Measurements from ENCODE around the gene CMSS1.

The CMSS1 gene

DNA sequence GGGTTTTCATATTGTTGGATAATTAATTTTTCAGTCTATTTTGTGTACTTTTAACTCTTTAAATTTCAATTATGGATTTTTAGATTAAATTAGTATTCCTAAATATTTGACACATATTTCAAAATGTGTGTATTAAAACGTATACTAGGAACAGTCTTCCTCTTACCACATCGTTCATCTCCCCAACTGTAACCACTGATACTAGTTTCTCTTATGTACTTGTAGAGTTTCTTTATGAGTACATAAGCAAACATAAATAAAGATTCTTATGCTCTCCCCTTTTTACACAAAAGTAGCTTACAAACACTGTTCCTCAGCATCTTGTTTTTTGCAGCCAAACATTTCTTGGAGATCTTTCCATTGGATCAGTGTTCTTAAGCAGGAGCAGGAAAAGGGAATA, 45.9 kb downstream of the CMSS1 start:
- H3K27ac Mint-ChIP-seq: no peak overlapping the region
- H3K4me3 Mint-ChIP-seq: no peak overlapping the region
- no peak for TF ChIP-seq CTCF (IDR thresholded peaks at IDR 0.05; ENCODE audit: unreplicated experiment in 3 of 3)
- H3K4me1 Mint-ChIP-seq: peaks cover 39% of the 10 kb centered on the region
- H3K9me3 Mint-ChIP-seq: no peaks in the 10 kb centered on the region
- no peaks in the 10 kb centered on the region for H3K27me3 Mint-ChIP-seq (ENCODE audit: low read depth)
- H3K36me3 Mint-ChIP-seq (ENCODE audit: low read depth): peaks cover 17% of the 10 kb centered on the region

- H3K27me3 Mint-ChIP-seq (ENCODE audit: low read depth): no peaks in the 10 kb centered on the region
- H3K9me3 Mint-ChIP-seq: no peaks in the 10 kb centered on the region
- H3K4me1 Mint-ChIP-seq: peaks cover 39% of the 10 kb centered on the region
- H3K36me3 Mint-ChIP-seq (ENCODE audit: low read depth): peaks cover 17% of the 10 kb centered on the region
- no peak overlapping the region for H3K27ac Mint-ChIP-seq
- no peak overlapping the region for H3K4me3 Mint-ChIP-seq
- no peak for TF ChIP-seq CTCF (IDR thresholded peaks at IDR 0.05; ENCODE audit: unreplicated experiment in 3 of 3)
These were observed 46.6 kb downstream of the CMSS1 start for GRCh38 chr3:99864289-99864688.

DNA sequence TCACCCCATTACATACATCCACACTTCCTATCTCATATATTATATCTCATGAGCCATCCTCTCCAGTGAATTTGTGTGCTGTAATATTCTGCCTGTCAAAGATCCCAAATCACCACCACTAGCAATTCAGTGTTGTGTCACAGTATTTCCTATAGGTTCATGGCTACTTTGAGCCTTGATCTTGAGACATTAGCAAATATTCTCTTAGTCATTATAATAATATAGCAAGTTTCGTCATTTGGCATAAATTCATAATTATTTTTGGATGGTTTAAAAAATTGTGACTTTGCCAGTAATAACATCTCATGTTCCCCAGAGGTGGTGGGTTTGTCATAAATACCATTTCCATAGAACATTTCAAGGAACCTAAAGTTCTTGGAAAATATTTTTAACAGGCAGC, 47.7 kb downstream of the CMSS1 start:
- Mint-ChIP-seq H3K27ac (peak overlapping the region in 2 of 3 experiments; percentile 14 to 26), H3K36me3 (ENCODE audit: low read depth) (peaks cover 17% of the 10 kb centered on the region), H3K4me1 (peaks cover 38% of the 10 kb centered on the region), H3K9me3 (no peaks in the 10 kb centered on the region), H3K27me3 (ENCODE audit: low read depth) (no peaks in the 10 kb centered on the region), H3K4me3 (no peak overlapping the region)
- no peak for TF ChIP-seq CTCF (IDR thresholded peaks at IDR 0.05; ENCODE audit: unreplicated experiment in 3 of 3)

DNA sequence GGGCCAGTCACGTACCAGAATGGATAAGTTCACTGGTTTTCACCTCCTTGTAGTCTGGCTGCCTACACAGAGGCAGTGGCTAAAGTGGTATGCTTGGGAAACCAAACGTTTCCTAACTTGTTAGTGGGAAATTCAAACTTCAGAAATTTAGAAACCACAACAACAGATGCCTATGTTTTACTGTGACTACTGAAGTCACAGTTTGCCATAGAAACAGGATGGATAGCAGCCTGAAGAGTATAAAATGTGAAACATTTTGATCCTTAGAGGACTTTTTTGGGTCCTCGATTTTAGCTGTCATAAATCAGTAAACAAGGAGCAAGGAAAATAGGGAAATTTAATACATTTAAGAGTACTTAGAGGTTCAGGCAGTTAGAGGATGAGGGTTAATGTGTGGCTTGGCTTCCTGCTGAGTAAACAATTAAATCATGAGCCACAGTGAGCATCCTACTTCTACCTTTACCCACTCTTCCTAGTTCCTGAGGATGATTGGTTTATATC, 48.6 kb downstream of the CMSS1 start:
- H3K9me3 Mint-ChIP-seq: no peaks in the 10 kb centered on the region
- H3K27ac Mint-ChIP-seq: peak overlapping the region; percentile 54 to 58 (median 56)
- H3K4me1 Mint-ChIP-seq: peaks cover 36% of the 10 kb centered on the region
- no peaks in the 10 kb centered on the region for H3K27me3 Mint-ChIP-seq (ENCODE audit: low read depth)
- peaks cover 17% of the 10 kb centered on the region for H3K36me3 Mint-ChIP-seq (ENCODE audit: low read depth)
- no peak for TF ChIP-seq CTCF (IDR thresholded peaks at IDR 0.05; ENCODE audit: unreplicated experiment in 3 of 3)
- H3K4me3 Mint-ChIP-seq: no peak overlapping the region

- H3K4me1 Mint-ChIP-seq: peaks cover 43% of the 10 kb centered on the region
- peak overlapping the region in 2 of 3 experiments; percentile 29 to 56 for H3K27ac Mint-ChIP-seq
- H3K9me3 Mint-ChIP-seq: no peaks in the 10 kb centered on the region
- TF ChIP-seq CTCF (IDR thresholded peaks at IDR 0.05; ENCODE audit: unreplicated experiment in 3 of 3): no peak
- no peak overlapping the region for H3K4me3 Mint-ChIP-seq
- H3K36me3 Mint-ChIP-seq (ENCODE audit: low read depth): peaks cover 12% of the 10 kb centered on the region
- no peaks in the 10 kb centered on the region for H3K27me3 Mint-ChIP-seq (ENCODE audit: low read depth)
These were observed 50.1 kb downstream of the CMSS1 start for GRCh38 chr3:99867594-99868310.

DNA sequence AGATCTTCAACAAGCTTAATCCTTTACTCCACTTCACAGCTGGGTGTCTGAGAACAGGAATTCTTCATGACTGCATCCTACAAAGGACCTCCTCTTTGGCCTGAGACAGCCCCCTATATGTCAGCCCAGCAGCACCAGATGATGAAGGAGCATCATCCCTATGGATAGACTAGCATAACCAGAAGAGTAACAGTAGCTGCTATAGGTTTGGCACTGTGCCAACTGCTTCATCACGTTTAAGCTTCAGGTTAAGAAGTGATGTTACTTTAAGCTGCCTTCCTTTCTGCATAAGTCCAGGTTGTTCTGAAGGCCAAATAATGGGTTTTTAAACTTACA, 50.6 kb downstream of the CMSS1 start:
- H3K4me1 Mint-ChIP-seq: peaks cover 45% of the 10 kb centered on the region
- no peaks in the 10 kb centered on the region for H3K27me3 Mint-ChIP-seq (ENCODE audit: low read depth)
- no peaks in the 10 kb centered on the region for H3K9me3 Mint-ChIP-seq
- peaks cover 8% of the 10 kb centered on the region for H3K36me3 Mint-ChIP-seq (ENCODE audit: low read depth)
- peak overlapping the region in 1 of 3 experiments; percentile 19 for H3K27ac Mint-ChIP-seq
- no peak overlapping the region for H3K4me3 Mint-ChIP-seq
- TF ChIP-seq CTCF (IDR thresholded peaks at IDR 0.05; ENCODE audit: unreplicated experiment in 3 of 3): no peak

Measured in nephron (organoid).